ENCODE measurements around the gene WRAP53.
"Not testable (repeated sequence)": the region's sequence is repeated elsewhere in the genome, so short reads cannot be mapped to it uniquely, and the experiment has no call there.

The WRAP53 gene

DNA sequence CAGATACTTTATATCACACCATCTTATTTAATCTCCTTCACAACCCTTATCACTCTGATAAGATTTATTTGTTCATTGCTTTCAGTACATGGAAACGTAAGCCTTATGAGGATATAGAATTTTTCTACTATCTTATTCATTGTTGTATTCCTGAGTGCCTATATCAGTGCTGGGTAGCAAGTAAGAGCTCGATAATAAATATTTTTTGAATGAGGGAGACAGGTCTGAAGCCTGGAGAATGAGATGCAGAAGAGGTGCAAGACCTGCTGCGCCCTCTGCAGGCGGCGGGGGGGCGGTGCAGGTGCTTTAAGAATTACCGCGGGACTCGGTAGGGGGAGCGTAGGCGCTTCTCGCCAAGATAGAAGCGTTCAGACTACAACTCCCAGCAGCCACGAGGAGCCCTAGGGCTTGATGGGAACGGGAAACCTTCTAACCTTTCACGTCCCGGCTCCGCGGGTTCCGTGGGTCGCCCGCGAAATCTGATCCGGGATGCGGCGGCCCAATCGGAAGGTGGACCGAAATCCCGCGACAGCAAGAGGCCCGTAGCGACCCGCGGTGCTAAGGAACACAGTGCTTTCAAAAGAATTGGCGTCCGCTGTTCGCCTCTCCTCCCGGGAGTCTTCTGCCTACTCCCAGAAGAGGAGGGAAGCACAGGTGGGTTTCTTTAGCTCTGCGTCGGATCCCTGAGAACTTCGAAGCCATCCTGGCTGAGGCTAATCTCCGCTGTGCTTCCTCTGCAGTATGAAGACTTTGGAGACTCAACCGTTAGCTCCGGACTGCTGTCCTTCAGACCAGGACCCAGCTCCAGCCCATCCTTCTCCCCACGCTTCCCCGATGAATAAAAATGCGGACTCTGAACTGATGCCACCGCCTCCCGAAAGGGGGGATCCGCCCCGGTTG is at the start of gene WRAP53:
Gene WRAP53, plus strand, starts transcription at position 570 of the 900 bp plus-strand sequence. Its CDS starts 172 bp downstream, at position 742.
- no peak for TF ChIP-seq JUND (IDR thresholded peaks at IDR 0.05; ENCODE audit: low read depth)
- peak; percentile 64 to 99 for DNase-seq (ENCODE audit: low read depth in 1 of 2, low spot score in 1 of 2)
- in situ Hi-C loops (cut with HindIII; ENCODE audit: low pct_unique_long_range_greater_than_20kb, low sequenced_read_pairs) = no loop called here

DNA sequence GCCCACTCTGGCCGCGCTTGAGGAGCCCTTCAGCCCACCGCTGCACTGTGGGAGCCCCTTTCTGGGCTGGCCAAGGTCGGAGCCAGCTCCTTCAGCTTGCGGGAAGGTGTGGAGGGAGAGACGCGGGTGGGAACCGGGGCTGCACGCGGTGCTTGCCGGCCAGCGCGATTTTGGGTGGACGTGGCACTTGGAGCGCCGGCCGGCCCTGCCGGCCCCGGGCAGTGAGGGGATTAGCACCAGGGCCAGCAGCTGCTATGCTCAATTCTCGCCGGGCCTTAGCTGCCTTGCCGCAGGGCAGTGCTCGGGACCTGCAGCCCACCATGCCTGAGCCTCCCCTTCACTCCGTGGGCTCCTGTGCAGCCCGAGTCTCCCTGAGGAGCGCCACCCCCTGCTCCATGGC is 47.5 kb upstream of the WRAP53 start:
- TF ChIP-seq JUND (IDR thresholded peaks at IDR 0.05; ENCODE audit: low read depth) = no peak
- DNase-seq (ENCODE audit: low read depth in 1 of 2, low spot score in 1 of 2) = no peak
- in situ Hi-C loops (cut with HindIII; ENCODE audit: low pct_unique_long_range_greater_than_20kb, low sequenced_read_pairs) = no loop called here

DNA sequence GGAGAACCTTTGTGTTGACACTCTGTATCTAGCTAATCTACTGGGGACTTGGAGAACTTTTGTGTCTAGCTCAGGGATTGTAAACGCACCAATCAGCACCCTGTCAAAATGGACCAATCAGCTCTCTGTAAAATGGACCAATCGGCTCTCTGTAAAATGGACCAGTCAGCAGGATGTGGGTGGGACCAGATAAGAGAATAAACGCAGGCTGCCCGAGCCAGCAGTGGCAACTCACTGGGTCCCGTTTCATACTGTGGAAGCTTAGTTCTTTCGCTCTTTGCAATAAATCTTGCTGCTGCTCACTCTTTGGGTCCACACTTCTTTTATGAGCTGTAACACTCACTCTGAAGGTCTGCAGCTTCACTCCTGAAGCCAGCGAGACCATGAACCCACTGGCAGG is 46.6 kb upstream of the WRAP53 start:
- DNase-seq (ENCODE audit: low read depth in 1 of 2, low spot score in 1 of 2); in situ Hi-C loops (cut with HindIII; ENCODE audit: low pct_unique_long_range_greater_than_20kb, low sequenced_read_pairs): not testable (repeated sequence)

DNA sequence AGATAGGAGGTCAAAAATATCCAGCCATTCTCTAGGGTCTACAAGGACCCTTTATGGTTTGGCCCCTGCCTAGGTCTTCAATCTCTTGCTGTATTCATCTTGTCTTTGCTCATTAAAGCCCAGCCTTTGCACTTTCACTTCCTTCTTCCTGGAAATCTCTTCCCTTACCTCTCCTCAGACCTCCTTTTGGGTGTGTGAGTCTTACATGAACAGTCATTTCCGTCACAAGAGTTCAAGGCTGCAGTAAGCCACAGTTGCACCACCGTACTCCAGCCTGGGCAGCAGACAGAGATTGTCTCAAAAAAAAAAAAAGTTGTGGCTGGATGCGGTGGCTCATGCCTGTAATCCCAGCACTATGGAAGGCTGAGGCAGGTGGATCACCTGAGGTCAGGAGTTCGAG is 43.5 kb upstream of the WRAP53 start:
- in situ Hi-C loops (cut with HindIII; ENCODE audit: low pct_unique_long_range_greater_than_20kb, low sequenced_read_pairs) = no loop called here
- no peak for TF ChIP-seq JUND (IDR thresholded peaks at IDR 0.05; ENCODE audit: low read depth)
- no peak for DNase-seq (ENCODE audit: low read depth in 1 of 2, low spot score in 1 of 2)

DNA sequence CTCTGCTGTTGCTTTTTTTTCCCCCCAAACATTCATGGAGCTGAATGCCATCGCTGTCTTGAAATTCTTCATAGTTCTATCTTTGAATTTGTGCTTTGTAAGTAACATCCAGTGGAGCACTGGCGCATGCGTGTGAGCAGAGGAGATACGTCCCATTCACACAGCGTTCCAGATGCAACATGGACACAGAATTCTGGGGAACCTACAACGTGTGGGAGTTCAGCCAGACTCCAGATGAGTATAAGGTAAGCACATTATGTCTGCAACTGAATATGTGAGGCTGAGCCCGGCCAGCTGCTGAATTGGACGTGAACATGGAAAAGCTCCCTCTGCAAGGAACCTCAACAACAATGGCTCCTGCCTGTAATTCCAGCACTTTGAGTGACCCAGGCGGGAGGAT is 41.8 kb upstream of the WRAP53 start:
- no peak for TF ChIP-seq JUND (IDR thresholded peaks at IDR 0.05; ENCODE audit: low read depth)
- in situ Hi-C loops (cut with HindIII; ENCODE audit: low pct_unique_long_range_greater_than_20kb, low sequenced_read_pairs) = no loop called here
- DNase-seq (ENCODE audit: low read depth in 1 of 2, low spot score in 1 of 2) = no peak

DNA sequence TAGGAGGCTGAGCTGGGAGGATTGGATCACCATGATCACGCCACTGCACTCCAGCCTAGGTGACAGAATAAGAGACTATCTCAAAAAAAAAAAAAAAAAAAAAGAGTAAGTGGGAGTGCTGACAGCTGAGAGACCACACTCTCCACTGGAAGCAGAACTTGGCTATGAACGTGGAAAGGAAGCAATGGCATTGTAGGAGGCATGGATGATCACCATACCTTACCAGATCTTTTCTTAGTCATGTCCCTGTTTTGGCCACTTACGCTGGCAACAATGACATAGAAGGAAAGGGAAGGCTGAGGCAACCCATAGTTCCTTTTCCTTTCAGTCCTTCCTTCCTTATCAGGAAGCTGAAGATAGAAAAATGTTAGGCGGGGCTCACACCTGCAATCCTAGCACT is 41.3 kb upstream of the WRAP53 start:
- no peak for DNase-seq (ENCODE audit: low read depth in 1 of 2, low spot score in 1 of 2)
- no peak for TF ChIP-seq JUND (IDR thresholded peaks at IDR 0.05; ENCODE audit: low read depth)
- in situ Hi-C loops (cut with HindIII; ENCODE audit: low pct_unique_long_range_greater_than_20kb, low sequenced_read_pairs) = no loop called here

DNA sequence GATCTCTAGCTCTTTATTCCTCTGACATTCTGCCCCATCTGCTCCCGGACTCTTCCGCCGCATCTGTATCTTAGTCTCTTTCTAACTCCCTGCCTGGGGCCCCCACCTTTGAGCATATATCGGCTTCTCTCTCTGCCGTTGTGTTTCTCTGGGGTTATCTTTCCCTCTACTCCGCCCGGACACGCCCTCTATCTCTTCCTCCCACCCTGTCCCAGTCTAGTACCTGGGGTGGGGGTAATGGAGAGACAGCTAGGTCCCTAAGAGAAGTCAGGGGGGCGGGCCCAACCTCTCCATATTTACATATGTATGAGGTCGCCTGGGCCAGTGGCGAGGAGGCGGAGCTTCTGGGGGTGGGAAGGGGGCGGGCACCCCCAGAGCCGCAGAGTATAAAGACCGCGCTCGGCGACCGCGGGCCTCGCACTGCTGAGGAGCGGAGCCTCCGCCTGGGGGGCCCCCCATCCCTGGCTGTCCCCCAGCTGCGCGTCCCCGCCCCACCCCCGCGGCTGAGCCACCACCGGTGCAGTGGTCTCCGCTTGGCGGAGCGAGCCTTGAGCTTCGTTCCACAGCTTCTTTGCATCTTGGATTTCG is 37.7 kb upstream of the WRAP53 start, which contains the start of gene ATP1B2:
Gene ATP1B2, plus strand, starts transcription at position 418 of the 588 bp plus-strand sequence. CDS start 593 bp downstream, outside the sequence.
- in situ Hi-C loops (cut with HindIII; ENCODE audit: low pct_unique_long_range_greater_than_20kb, low sequenced_read_pairs) = no loop called here
- DNase-seq (ENCODE audit: low read depth in 1 of 2, low spot score in 1 of 2) = peak; percentile 68
- TF ChIP-seq JUND (IDR thresholded peaks at IDR 0.05; ENCODE audit: low read depth) = no peak

DNA sequence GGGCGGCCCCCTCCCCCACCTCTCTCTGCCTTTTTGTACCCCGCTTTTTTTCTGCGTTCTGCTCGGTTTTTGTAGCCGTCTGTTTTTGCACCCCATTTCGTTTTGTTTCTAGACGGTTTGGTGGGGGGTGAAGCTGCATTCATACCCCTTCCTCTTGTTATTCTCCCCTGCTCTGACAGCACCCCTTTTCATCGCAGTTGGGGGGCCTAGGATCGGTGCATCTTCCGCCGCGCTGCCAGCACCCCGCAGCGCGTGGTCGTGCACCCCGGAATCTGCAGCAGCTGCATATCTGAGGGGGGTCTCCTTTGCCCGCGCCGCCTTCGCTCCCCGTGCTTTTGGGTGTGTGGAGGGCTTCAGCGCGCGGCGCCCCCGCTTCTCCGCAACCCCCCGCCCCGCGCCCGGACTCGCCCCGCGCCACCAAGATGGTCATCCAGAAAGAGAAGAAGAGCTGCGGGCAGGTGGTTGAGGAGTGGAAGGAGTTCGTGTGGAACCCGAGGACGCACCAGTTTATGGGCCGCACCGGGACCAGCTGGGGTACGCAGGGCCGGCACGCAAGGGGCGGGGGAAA is 37.1 kb upstream of the WRAP53 start:
- in situ Hi-C loops (cut with HindIII; ENCODE audit: low pct_unique_long_range_greater_than_20kb, low sequenced_read_pairs) = no loop called here
- no peak for DNase-seq (ENCODE audit: low read depth in 1 of 2, low spot score in 1 of 2)
- TF ChIP-seq JUND (IDR thresholded peaks at IDR 0.05; ENCODE audit: low read depth) = no peak

DNA sequence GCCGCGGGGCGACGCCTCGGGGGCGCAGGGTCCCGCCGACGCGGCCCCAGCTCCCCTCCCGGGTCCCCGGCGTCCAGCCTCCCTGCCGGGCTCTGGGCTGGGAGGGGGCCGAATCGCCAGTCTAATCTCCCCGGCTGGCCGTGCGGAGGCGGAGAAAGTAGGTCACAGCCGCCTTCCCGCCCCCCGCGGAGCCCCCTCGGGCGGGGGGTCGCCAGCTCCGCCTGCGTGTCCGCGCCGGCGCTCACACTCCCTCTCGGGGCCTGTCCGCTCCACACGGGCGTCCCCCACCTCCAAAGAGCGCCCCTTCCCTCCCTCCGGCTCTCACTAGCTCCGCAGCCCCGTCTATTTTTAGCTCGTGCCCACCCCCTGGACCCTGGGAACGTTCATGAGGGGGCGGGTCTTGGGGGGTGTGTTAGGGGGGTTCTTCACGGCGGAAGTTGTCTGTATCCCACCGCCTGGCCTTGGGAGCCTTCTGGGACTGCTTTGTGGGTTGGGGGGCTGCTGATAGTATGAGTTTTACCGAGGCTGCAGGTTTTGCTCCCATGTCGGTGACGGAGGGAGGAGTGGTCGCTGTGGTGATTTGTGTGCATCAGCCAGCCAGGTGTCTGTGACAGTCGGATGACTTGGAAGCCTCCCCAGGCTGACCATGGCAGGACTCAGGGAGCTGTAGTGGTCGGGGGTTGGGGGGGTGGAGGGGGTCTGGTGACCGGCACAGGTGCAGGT is 36.5 kb upstream of the WRAP53 start:
- TF ChIP-seq JUND (IDR thresholded peaks at IDR 0.05; ENCODE audit: low read depth) = no peak
- in situ Hi-C loops (cut with HindIII; ENCODE audit: low pct_unique_long_range_greater_than_20kb, low sequenced_read_pairs) = no loop called here

DNA sequence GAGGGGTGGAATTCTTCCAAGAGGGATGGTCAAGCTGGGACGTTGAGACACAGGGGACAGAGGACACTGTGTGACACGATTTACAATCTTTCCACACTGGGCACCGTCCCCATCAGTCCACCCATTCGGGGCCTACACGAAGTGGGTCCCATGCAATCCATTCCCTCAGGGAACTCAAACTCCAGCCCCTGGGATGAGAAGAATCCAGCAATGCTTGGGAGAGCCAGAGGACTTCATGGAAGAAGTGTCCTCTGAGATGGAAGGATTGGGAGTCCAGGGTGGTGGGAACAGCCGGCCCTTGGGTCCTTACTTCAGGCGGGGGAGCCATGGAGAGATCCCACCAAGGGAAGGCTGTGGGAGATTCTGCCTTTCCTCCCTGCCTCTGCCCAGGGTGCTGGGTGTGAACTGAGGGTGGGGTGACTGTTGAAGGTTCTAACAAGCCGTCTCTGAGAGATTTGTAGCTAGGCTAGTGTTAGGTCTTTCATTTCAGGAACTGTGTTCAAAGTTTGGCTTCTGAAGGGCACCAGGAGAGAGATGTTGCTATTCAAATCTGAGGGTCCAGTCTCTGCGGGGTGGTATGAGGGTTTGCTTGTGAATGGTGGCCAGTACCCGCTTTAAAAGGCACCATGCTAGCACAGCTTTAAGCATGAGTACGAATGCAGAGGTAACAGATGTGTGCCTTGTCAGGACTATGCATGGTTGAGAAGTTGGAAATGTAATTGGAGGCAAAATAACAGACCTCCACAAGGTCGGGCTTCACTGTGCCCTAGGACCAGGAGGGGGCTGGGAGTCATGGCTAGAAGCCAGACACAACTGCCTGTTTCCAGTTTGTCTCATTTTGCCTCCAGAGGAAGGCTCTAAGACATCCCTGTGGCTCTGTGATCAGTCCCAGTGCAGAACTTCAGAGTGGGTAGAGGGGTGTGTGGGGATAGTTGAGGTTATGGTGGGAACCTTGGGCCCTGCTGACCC is 35.6 kb upstream of the WRAP53 start:
- in situ Hi-C loops (cut with HindIII; ENCODE audit: low pct_unique_long_range_greater_than_20kb, low sequenced_read_pairs) = no loop called here
- TF ChIP-seq JUND (IDR thresholded peaks at IDR 0.05; ENCODE audit: low read depth) = no peak
- no peak for DNase-seq (ENCODE audit: low read depth in 1 of 2, low spot score in 1 of 2)

More for the DNA sequence above, 36.5 kb upstream of the WRAP53 start:
- DNase-seq (ENCODE audit: low read depth in 1 of 2, low spot score in 1 of 2) = no peak

DNA sequence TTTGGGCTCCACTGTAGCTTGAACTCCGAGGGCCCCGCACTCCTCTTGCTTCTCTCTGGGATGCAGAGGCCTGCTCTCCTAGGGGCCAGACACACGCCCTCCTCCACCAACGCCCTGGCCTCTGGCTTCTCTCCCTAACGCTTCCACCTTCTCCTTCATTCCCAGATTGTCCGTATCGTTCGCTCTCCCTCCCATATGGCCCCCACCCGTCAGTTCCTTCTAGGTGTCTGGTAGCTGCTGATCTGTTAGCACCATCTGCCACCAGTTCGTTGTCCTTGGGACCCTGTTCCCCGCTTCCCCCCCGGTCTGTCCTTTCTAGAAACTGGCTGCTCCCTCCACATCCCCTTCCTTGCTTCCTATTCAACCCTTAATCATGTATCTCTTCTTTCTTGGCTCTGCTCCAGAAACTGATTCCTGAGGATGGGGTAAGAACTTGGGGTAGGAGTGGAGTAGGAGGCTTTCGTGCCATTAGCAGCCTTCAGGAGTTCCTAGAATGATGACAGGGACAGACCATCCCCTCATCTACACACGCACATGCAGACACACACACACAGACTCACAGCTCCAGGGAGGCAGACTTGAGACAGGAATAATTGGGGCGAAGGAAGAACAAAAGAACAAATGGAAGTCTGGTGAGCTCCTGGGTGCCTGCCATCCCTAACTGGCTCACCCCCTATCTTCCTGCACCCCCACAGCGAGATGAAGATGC is 33.3 kb upstream of the WRAP53 start:
- no peak for TF ChIP-seq JUND (IDR thresholded peaks at IDR 0.05; ENCODE audit: low read depth)
- no peak for DNase-seq (ENCODE audit: low read depth in 1 of 2, low spot score in 1 of 2)
- in situ Hi-C loops (cut with HindIII; ENCODE audit: low pct_unique_long_range_greater_than_20kb, low sequenced_read_pairs) = no loop called here
